Choroid plexus epithelial cell (primary cell): ENCODE results near the gene YAF2.
"Not testable (repeated sequence)": the region's sequence is repeated elsewhere in the genome, so short reads cannot be mapped to it uniquely, and the experiment has no call there.

Experiments
- DNase-seq: peaks from one replicate; pipeline ENCODE4 v3.0.0-alpha.2; 2010; ENCODE audit warnings: low read depth
- H3K4me3 ChIP-seq: 2 replicates; pipeline ENCODE4 v1.5.1; 2011; ENCODE audit warnings: low read depth, mild to moderate bottlenecking, control low read depth, low read length, moderate library complexity
- CTCF ChIP-seq: conservative IDR thresholded peaks from 2 replicates; pipeline ENCODE4 v1.5.1; 2011; ENCODE audit warnings: low read depth, mild to moderate bottlenecking, control low read depth, inconsistent platforms, low read length, moderate library complexity

The YAF2 gene

GRCh38 chr12:42255221-42255865 lies 17.3 kb upstream of the YAF2 start:
- peak; percentile 24 for TF ChIP-seq CTCF
- H3K4me3 ChIP-seq, result no peak overlapping the region
- no peak for DNase-seq

- DNase-seq, H3K4me3 ChIP-seq: not testable (repeated sequence)
Measured at GRCh38 chr12:42252645-42253044, 14.6 kb upstream of the YAF2 start.

- H3K4me3 ChIP-seq, DNase-seq: not testable (repeated sequence)
Measured at GRCh38 chr12:42249033-42249432, 11.0 kb upstream of the YAF2 start.

GRCh38 chr12:42240131-42240750 lies 2.2 kb upstream of the YAF2 start:
- DNase-seq, result no peak
- TF ChIP-seq CTCF, result no peak
- no peak overlapping the region for H3K4me3 ChIP-seq

- no peak for DNase-seq
- peak overlapping the region; percentile 82 for H3K4me3 ChIP-seq
- no peak for TF ChIP-seq CTCF
Measured at GRCh38 chr12:42237853-42238239, 202 bp downstream of the YAF2 start.

- peak overlapping the region; percentile 82 for H3K4me3 ChIP-seq
- TF ChIP-seq CTCF, result peak; percentile 47
- peak; percentile 80 for DNase-seq
Measured at GRCh38 chr12:42237052-42237852, 796 bp downstream of the YAF2 start.

GRCh38 chr12:42236017-42236416 lies 2.0 kb downstream of the YAF2 start:
- H3K4me3 ChIP-seq, result no peak overlapping the region

More at GRCh38 chr12:42236017-42236416, 2.0 kb downstream of the YAF2 start:
- DNase-seq, result peak; percentile 30
- TF ChIP-seq CTCF, result no peak
